GM19238 (cell line): ENCODE data around the gene DYNLL1.
"Not testable (repeated sequence)": the region's sequence is repeated elsewhere in the genome, so short reads cannot be mapped to it uniquely, and the experiment has no call there.

Experiments used
- DNase-seq: peaks from one replicate; pipeline ENCODE4 v3.0.0; 2011; ENCODE audit warnings: low spot score; ENCODE audit not compliant: insufficient read length

DYNLL1 gene

GRCh38 chr12:120495731-120496412, at the start of gene DYNLL1:
TSS of gene DYNLL1 (plus strand) at chr12:120496113. CDS start at chr12:120496422, 309 bp downstream.
- DNase-seq, result peak; percentile 90

DNA sequence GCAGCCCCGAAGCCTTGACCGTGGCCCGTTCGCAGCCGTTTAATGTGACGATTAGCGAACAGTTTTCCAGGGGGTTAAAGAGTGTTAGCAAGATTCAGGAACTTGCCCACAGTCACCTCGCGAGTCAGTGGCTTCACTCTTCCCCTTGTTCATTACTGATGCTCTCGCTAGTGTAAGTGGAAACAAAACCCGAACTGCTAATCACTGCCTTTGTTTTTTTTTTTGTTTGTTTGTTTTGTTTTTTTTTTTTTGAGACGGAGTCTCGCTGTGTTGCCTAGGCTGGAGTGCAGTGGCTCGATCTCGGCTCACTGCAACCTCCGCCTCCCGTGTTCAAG, 49.1 kb upstream of the DYNLL1 start:
- DNase-seq, result not testable (repeated sequence)

GRCh38 chr12:120447992-120448391, 47.9 kb upstream of the DYNLL1 start:
- DNase-seq, result no peak

- not testable (repeated sequence) for DNase-seq
Measured at GRCh38 chr12:120452524-120452923, 43.4 kb upstream of the DYNLL1 start.

GRCh38 chr12:120453060-120453750, 42.7 kb upstream of the DYNLL1 start:
- DNase-seq, result no peak

DNA sequence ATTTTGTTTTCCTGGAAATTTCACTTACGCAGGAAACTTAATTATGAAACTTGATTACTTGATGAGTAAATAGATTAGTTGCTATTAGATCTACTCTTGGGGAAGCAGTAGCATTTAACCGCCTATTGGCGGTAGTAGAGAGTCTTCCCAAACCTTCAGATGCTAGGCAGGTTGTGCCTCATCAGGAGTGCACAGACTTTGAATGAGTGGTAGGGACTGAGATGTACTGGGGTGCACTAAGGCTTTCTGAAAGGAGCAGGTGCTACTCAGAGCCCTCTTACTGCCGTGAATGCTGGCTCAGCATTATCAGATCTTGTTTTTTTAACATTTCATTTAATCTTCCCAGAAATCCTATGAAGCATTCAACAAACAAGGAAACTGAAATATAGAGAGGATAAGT, 41.9 kb upstream of the DYNLL1 start:
- no peak for DNase-seq

GRCh38 chr12:120455302-120455701, 40.6 kb upstream of the DYNLL1 start:
- DNase-seq, result no peak

GRCh38 chr12:120457133-120457532, 38.8 kb upstream of the DYNLL1 start:
- no peak for DNase-seq

DNA sequence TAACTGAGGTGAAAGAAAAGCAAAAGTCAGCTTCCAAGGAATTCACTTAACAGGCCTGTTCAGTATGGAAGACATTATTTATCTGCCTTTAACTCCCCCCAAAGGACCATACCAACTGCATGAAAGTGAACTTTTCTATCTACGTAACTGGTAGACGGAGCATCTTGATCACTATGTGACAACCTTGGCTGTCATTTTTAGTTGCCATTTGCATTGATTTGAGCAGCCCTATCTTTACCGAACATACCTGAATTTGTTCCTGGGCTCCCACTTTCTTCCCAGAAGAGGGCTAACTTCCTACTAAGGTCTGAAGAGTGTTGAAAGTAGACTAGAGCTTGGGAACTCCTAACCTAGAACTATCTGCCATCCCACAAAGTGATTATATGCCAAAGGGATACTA, 35.8 kb upstream of the DYNLL1 start:
- no peak for DNase-seq

GRCh38 chr12:120462099-120462640, 33.7 kb upstream of the DYNLL1 start:
- no peak for DNase-seq

- no peak for DNase-seq
Measured at GRCh38 chr12:120463712-120464111, 32.2 kb upstream of the DYNLL1 start.

DNA sequence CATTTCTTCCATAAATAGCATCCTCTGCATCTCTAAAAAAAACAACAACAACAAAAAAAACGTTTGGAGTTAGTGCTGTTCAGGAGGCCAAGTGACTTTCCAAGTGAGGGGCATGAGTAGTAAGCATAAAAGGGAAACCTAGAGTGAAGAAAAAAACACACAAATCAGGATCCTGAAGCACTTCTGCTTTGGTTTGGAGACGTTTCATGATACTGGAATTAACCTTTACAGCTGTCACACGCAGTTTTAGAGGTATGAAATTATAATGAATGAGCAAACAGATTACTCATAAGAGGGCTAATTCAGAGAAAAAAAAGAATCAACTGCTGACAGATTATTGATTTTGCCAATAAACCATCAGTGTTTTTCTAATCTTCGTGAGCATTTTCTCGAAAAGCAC, 30.2 kb upstream of the DYNLL1 start:
- no peak for DNase-seq

DNA sequence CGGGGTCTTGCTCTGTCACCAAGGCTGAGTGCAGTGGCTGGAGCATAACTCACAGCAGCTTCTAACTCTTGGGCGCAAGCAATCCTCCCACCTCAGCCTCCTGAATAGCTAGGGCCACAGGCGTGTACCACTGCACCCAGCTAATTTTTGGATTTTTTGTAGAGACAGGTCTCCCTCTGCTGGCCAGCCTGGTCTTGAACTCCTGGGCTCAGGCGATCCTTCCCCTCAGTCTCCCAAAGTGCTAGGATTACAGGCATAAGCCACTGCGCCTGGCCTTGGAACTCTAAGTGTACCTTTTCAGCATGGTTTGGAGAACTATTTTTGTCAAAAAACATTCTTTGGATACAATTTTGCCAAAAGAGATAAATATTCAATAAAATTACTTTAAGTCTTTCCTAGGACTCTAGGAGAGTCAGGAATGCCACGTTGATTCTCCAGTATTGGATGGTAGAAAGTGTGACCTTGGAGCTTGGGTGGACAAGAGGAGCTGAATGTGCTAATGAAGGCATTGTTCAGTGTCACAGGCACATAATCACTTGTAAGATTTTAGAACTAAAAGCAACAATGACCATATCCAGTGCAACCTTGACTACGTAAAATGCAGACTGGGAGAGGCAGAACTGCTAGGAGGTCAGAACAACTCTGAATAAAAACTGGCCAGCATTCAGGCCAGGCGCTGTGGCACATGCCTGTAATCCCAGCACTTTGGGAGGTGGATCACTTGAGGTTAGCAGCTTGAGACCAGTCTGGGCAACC, 29.2 kb upstream of the DYNLL1 start:
- no peak for DNase-seq

GRCh38 chr12:120467439-120467838, 28.5 kb upstream of the DYNLL1 start:
- DNase-seq, result no peak

GRCh38 chr12:120468325-120468820, 27.5 kb upstream of the DYNLL1 start:
- peak; percentile 19 for DNase-seq

DNA sequence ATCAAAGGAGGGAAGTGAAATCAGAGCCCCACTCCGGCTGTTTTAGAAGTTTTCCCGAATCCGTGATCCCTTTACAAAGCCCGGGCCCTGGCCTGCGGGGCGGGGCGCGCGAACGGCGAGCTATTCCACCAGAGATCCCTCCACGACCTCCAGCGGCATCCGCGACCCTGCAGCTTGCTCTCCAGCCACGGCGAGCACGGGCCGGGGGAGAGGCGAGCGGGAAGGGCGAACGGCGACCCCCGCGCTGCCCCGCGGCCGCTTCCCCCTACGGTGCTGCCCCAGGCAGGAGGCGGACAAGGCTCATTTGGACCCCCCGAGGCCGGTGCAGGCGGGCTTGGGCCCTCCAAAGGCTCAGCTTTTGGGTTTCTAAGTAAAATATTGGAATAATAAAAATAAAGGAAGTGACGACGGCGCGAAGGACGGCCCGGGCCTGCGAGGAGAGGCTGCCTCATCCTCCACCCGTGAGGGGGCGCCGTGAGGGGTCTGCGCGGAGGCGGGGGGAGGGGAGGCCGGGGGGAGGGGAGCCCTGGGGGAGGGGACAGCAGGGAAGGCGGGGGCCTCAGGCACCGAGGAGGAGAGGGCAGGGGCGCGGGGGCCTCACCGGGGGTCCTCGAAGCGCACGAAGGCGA, 27.0 kb upstream of the DYNLL1 start:
- DNase-seq, result peak; percentile 53

GRCh38 chr12:120469450-120470149, 26.3 kb upstream of the DYNLL1 start, which contains the start of gene SRSF9:
TSS of gene SRSF9 (minus strand) at chr12:120469748. CDS start at chr12:120469609, 139 bp downstream.
- DNase-seq, result peak; percentile 99

GRCh38 chr12:120470150-120470784, 25.6 kb upstream of the DYNLL1 start:
- DNase-seq, result no peak

GRCh38 chr12:120472521-120472920, 23.4 kb upstream of the DYNLL1 start:
- no peak for DNase-seq
